Activated CD4-positive, alpha-beta T cell treated with anti-CD3 and anti-CD28 coated beads, Interleukin-2, amount 50 U/mL, for 16 hours (primary cell): ENCODE results near the gene PPP2R3B.

Experiments used
- DNase-seq: peaks from one replicate; pipeline ENCODE4 v3.0.0-alpha.2; 2020

PPP2R3B gene

DNA sequence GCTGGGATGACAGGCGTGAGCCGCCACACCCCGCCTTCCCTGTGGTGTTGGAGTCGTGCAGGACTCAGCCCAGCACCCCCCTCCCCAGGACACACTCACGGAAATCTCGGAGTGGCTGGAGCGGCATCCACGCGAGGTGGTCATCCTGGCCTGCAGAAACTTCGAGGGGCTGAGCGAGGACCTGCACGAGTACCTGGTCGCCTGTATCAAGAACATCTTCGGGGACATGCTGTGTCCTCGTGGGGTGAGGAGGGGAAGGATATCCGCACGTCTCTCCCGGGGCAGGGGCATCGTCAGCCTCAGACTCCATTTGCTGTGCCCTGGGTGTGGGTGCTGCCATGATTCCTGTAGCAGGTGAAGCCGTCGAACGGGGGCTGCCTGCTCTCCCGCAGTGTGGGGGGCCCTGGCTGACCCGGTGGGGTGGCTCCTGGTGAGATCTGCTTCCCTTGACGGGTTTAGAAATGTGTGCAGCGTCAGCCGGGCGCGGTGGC is 95.3 kb downstream of the PPP2R3B start:
- no peak for DNase-seq

DNA sequence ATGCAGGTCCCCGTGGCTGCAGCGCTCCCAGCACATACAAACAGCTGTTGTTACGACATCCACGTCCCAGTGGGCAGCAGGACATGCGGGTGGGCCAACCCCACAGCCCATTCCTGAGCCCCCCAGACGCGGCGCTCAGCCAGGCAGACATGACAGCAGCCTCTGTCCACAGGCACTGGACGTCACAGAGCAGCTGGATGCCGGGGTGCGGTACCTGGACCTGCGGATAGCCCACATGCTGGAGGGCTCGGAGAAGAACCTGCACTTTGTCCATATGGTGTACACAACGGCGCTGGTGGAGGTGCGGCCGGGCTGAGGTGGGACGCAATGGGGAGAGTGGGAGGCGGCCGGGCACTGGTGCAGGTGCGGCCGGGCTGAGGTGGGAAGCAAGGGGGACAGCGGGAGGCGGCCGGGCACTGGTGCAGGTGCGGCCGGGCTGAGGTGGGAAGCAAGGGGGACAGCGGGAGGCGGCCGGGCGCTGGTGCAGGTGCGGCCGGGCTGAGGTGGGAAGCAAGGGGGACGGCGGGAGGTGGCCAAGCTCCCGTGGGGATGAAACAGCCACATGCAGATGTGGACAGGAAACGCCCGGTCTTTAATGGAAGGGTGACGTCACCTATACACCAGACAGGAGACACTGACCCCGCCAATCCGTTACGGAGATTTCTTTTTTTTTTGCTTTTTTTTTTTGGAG is 96.1 kb downstream of the PPP2R3B start:
- no peak for DNase-seq

DNA sequence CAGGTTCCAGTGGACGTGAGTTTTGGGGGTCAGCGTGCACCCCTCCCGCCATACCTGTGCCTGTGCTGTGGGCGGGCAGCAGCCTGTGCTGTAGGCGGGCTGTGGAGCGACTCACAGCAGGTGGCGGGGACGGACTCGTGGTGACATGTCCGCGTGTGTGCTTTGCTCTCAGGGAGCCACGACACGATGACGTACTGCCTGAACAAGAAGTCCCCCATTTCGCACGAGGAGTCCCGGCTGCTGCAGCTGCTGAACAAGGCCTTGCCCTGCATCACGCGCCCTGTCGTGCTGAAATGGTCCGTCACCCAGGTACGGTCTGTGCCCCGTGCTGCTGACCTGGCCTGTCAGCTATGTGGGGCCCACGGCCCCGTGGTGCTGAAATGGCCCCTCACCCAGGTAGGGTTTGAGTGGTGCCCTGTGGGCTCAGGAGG is 98.1 kb downstream of the PPP2R3B start:
- no peak for DNase-seq

DNA sequence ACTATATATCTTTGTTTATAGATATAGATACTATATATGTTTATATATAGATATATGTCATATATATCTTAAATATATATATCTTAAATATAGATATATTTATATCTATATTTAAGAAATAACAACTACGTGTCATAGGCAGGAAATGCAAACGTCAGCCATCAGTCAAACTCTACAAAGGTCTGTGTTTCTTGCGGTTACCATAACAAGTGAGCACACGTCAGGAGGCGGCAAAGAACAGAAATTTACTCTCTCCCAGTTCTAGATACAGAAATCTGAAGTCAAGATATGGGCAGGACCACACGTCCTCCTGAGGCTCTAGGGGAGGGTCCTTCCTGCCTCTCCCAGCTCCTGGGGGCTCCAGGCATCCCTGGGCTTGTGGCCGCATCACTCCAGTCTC is 99.0 kb downstream of the PPP2R3B start:
- no peak for DNase-seq

DNA sequence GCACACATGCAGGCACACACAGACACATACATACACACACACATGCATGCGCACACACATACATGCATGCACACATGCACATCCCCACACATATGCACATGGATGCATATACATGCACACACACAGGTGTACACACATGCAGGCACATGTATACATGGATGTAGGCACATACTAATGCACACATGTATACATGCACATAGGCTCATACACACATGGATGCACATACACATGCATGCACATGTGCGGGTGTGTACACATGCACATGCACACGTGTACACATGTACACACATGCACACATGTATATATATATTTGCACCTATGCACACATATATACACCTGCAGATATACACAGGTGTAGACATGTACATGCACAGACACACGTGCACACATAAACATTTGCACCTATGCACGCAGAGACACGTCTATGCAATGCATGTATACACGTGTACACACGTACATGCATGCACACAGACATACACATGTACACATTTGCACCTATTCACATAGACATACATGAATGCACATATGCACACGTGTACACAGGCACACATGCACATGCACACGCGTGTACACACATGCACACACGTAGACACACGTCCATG is 101.5 kb downstream of the PPP2R3B start:
- DNase-seq, result no peak
